NCI-H524 (cell line): ENCODE measurements around the gene SORL1-AS1.
"Not testable (repeated sequence)": the region's sequence is repeated elsewhere in the genome, so short reads cannot be mapped to it uniquely, and the experiment has no call there.

Experiments used
- DNase-seq, 2 experiments: peaks; one replicate each; lab custom pipeline; 2025; lab: John Stamatoyannopoulos, UW

The SORL1-AS1 gene

DNA sequence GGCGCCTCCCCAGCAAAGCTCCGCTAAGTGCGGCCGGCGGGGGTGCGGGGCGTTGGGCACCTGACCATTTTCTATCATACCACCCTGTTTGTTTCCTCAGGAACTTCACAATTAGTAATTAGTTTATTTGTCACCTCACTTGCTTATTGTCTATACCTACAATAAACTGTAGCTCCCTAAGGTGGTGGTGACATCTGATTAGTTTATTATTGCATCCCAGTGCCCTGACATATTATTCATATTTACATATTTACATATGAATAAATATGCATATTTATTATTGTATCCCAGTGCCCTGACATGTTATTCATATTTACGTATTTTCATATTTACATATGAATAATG, 25.4 kb downstream of the SORL1-AS1 start:
- no peak for DNase-seq

DNA sequence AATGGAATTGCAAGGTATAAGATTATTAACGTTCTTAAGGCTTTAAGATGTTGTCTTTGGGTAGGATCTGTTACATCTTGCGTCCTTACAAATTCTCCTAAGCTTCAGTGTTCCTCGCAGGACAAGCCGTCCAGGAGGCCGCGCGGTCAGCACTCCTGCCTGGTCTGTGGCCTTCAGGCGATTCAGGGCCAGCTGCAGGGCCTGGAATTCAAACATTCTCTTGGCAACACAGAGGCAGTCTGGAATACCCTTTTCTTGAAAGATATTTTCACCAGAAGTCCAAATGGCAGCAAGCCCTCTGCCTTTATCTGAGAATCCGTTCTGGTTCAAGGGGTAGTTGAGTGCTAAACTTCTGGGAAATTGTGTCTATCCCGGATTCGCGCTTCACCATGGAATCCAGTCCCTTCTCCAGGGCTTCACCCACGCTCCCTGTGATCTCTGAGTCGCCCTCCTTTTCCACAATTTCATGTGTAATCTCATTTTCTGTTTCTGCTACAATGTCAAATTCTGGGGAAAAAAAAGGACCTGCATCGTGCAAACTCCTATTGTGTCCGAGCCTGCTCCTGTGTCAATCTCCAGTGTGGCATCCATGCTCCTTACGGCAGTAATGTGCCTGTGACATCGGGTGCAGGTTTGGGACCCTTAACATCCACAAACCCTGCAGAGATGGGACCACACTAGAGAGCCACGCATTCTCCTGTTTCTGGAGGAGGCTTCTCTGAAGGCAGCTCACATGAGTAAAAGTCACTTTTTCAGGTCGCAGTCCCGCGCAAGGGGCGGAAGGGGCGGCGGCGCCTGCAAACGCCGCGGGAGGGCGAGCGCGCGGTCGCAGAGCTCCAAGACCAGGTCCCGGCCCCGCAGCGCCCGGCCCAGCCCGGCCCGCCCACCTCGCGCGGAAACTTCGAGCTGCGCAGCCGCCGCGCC, 26.0 kb downstream of the SORL1-AS1 start:
- peak in 1 of 2 experiments; percentile 31 for DNase-seq

GRCh38 chr11:121425828-121426227, 26.9 kb downstream of the SORL1-AS1 start:
- no peak for DNase-seq

- no peak for DNase-seq
These were observed 30.1 kb downstream of the SORL1-AS1 start for GRCh38 chr11:121422675-121423074.

DNA sequence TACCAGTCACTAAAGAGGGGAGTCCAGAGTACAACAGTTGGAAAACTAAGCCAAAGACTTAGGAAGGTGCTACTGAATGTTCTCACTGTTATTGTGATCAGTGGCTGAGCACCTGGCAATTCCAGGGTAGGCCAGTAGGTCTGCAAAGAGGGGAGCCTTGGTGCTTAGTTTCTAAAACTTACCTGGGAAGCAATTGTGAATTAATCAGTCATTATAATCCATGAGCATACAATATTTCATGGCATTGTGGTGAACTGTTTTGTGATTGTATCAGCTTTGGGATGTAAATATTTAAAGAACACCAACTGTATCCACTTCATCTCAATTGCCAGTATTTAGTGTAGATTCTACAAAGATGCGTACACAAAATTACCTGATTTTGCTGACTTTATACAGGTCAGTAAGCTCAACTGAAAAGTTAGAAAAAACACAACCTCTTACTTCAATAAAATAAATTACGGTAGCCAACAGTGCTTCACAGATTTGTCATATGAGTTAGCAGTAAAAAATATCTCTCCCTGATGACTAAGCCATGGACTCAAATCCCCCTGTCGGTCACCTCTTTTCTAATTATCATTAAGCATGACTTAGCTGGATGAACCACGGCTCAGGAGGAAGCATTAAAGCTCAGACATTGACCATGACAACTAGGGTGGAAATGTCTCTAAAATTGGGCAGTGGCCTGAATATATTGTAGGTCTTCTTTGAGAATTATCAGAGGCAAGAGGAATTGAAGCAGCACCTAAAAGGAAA, 31.4 kb downstream of the SORL1-AS1 start:
- no peak for DNase-seq

- no peak for DNase-seq
These were observed 32.4 kb downstream of the SORL1-AS1 start for GRCh38 chr11:121420398-121420797.

GRCh38 chr11:121419836-121420235, 32.9 kb downstream of the SORL1-AS1 start:
- no peak for DNase-seq

GRCh38 chr11:121418625-121419114, 34.1 kb downstream of the SORL1-AS1 start:
- peak; percentile 73 to 89 for DNase-seq

GRCh38 chr11:121417607-121418006, 35.2 kb downstream of the SORL1-AS1 start:
- no peak for DNase-seq

DNA sequence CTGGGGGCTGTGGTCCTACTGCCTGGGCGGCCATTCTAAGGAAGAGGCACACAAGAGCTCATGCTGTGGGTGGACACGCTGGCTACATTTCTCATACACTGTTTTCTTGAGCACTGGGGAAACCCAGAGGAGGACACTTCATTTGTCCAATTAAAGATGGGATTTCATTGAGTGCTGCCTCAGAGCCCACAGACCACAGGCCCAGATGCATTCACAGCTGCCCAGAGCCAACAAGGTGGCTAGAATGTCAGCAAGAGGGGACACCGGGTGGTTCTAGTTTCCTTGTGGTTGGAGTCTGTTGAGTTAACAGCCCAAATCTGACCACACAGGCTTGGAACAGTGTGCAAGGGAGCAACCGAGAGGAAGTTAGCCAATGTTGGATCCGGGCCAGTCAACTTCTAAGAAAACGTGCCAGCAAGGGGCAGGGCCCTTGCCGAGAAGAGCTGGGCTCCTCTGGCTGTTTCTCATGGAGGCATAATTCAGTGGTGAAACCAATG, 35.7 kb downstream of the SORL1-AS1 start:
- DNase-seq, result no peak

- no peak for DNase-seq
These were observed 36.9 kb downstream of the SORL1-AS1 start for GRCh38 chr11:121415856-121416255.

- no peak for DNase-seq
These were observed 38.4 kb downstream of the SORL1-AS1 start for GRCh38 chr11:121414141-121414913.

GRCh38 chr11:121412711-121413415, 39.9 kb downstream of the SORL1-AS1 start:
- no peak for DNase-seq

- DNase-seq, result no peak
These were observed 40.7 kb downstream of the SORL1-AS1 start for GRCh38 chr11:121412000-121412587.

- not testable (repeated sequence) for DNase-seq
These were observed 41.4 kb downstream of the SORL1-AS1 start for GRCh38 chr11:121411330-121411729.

- not testable (repeated sequence) for DNase-seq
These were observed 42.7 kb downstream of the SORL1-AS1 start for GRCh38 chr11:121410041-121410440.

DNA sequence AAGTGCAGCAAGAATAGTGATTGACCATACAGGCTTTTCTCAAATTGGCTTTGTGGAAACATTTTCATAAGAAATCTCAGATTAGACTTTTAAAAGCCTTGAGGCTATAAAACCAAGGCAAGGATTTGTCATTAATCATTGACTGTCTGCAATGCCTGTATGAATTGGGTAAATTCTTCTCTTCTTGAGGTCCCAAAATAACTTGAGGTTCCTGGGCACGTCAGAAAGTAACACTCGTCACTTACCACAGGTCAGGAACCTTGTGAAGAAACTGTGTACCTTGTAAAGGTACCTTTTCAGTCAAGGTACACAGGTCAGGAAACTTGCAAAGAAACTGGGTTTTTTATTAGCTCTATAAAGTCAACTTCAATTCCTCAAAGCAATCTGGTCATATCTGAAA, 43.9 kb downstream of the SORL1-AS1 start:
- DNase-seq, result no peak

- no peak for DNase-seq
These were observed 46.5 kb downstream of the SORL1-AS1 start for GRCh38 chr11:121406291-121406690.

DNA sequence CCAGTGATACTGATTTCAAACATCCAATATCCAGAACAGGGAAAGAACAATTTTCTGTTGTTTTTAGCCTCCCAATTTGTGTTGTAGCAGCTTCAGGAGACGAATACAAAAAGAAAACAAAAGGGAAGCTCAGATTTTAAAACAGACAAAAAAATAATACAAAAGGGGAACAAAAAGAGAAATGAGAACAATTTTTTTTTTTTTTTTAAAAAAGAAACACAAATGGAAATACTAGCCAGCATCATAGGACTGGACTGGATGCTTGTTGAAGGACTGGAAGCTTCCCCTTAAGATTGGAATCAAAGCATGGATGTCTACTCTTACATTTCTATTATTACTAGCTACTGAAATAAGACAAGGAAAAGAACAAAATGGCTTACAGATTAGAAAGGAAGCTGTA, 47.1 kb downstream of the SORL1-AS1 start:
- DNase-seq, result no peak

GRCh38 chr11:121394785-121395184, 58.0 kb downstream of the SORL1-AS1 start:
- DNase-seq, result no peak

- DNase-seq, result no peak
These were observed 58.9 kb downstream of the SORL1-AS1 start for GRCh38 chr11:121393855-121394254.
